ENCODE data around the gene NAP1L1.

NAP1L1 gene

GRCh38 chr12:76020731-76021672, 63.5 kb downstream of the NAP1L1 start:
- DNase-seq (ENCODE audit: low spot score): peak; percentile 76

- no peak for DNase-seq (ENCODE audit: low spot score)
Measured at GRCh38 chr12:76020281-76020680, 64.2 kb downstream of the NAP1L1 start.

GRCh38 chr12:76018672-76019071, 65.8 kb downstream of the NAP1L1 start:
- DNase-seq (ENCODE audit: low spot score): no peak

- no peak for DNase-seq (ENCODE audit: low spot score)
Measured at GRCh38 chr12:76018111-76018510, 66.4 kb downstream of the NAP1L1 start.

GRCh38 chr12:76014007-76014406, 70.5 kb downstream of the NAP1L1 start:
- DNase-seq (ENCODE audit: low spot score): no peak

- no peak for DNase-seq (ENCODE audit: low spot score)
Measured at GRCh38 chr12:76013603-76014002, 70.9 kb downstream of the NAP1L1 start.

GRCh38 chr12:76012644-76013043, 71.8 kb downstream of the NAP1L1 start:
- DNase-seq (ENCODE audit: low spot score): no peak

- DNase-seq (ENCODE audit: low spot score): no peak
Measured at GRCh38 chr12:76010732-76011458, 73.6 kb downstream of the NAP1L1 start.

- no peak for DNase-seq (ENCODE audit: low spot score)
Measured at GRCh38 chr12:76008428-76008827, 76.1 kb downstream of the NAP1L1 start.

- no peak for DNase-seq (ENCODE audit: low spot score)
Measured at GRCh38 chr12:76007640-76008039, 76.8 kb downstream of the NAP1L1 start.

- DNase-seq (ENCODE audit: low spot score): no peak
Measured at GRCh38 chr12:76006028-76006925, 78.2 kb downstream of the NAP1L1 start.

GRCh38 chr12:76003355-76003638, 81.2 kb downstream of the NAP1L1 start:
- no peak for DNase-seq (ENCODE audit: low spot score)

GRCh38 chr12:76002598-76003354, 81.7 kb downstream of the NAP1L1 start:
- no peak for DNase-seq (ENCODE audit: low spot score)

GRCh38 chr12:75998292-75999063, 86.0 kb downstream of the NAP1L1 start:
- DNase-seq (ENCODE audit: low spot score): no peak

GRCh38 chr12:75997658-75998057, 86.8 kb downstream of the NAP1L1 start:
- no peak for DNase-seq (ENCODE audit: low spot score)

GRCh38 chr12:75996861-75997447, 87.5 kb downstream of the NAP1L1 start:
- DNase-seq (ENCODE audit: low spot score): no peak

GRCh38 chr12:75995691-75996090, 88.8 kb downstream of the NAP1L1 start:
- no peak for DNase-seq (ENCODE audit: low spot score)

GRCh38 chr12:75994069-75994740, 90.3 kb downstream of the NAP1L1 start:
- DNase-seq (ENCODE audit: low spot score): no peak

- no peak for DNase-seq (ENCODE audit: low spot score)
Measured at GRCh38 chr12:75991753-75992152, 92.7 kb downstream of the NAP1L1 start.
